GM21423 (cell line): Measurements from ENCODE around the gene ACSS1.

Source experiments
- ATAC-seq: cut with Tn5 transposase; IDR thresholded peaks from one replicate; pipeline ENCODE4 v1.9.1; 2021; ENCODE audit warnings: mild to moderate bottlenecking, moderate library complexity; ENCODE audit not compliant: unreplicated experiment

The ACSS1 gene

GRCh38 chr20:25032478-25033264 lies 25.3 kb downstream of the ACSS1 start:
- no peak for ATAC-seq

DNA sequence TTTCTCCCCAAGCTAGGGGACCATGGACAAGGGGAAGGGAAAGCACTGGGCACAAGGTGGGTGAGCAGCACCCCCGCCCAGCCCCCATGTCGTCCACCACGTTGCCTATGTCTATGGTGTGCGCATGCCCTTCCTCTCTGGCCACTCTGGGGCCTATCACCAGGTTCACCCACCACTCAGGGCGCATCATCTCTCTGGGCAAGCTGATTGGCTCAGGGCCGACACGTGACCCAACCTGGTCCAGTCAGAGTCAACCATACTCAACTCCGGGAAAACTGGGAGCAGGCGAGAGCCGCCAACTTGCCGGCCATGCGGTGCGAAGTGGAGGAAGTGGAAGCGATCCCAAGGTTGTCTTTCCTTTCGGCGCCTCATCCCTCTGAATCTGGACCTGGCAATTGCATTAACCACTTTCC lies 25.9 kb downstream of the ACSS1 start:
- no peak for ATAC-seq

- no peak for ATAC-seq
Measured at GRCh38 chr20:25031241-25031640, 26.7 kb downstream of the ACSS1 start.

- ATAC-seq = no peak
Measured at GRCh38 chr20:25030649-25031207, 27.2 kb downstream of the ACSS1 start.

DNA sequence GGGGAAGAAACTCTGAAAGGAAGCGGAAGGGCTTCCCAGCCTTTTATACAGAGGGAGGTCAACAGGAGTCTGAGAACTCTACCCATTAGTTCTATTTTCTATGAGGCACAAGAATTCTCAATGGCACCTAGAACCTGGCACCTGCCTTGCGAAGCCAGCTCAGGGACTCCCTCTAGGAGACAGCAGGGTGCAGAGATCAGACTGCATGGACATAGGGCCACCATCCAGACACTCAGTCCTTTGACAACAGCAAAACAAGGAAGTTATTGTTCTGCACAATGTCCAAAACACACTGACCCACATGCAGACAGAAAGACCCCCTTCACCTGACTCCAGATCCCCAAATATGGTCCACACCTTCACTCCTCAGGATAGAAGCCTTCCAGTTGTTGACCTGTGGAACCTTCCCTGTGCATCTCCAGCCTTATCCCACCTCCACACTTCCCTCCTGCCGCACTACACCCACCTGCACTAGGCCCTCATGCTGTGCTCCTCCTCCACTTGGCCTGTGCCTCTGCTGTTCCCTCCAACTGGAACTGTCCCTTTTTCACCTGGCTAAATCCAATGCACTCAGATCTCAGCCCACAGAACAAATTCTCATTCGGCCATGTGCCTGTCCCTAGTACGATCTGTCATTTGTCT lies 27.8 kb downstream of the ACSS1 start:
- no peak for ATAC-seq

DNA sequence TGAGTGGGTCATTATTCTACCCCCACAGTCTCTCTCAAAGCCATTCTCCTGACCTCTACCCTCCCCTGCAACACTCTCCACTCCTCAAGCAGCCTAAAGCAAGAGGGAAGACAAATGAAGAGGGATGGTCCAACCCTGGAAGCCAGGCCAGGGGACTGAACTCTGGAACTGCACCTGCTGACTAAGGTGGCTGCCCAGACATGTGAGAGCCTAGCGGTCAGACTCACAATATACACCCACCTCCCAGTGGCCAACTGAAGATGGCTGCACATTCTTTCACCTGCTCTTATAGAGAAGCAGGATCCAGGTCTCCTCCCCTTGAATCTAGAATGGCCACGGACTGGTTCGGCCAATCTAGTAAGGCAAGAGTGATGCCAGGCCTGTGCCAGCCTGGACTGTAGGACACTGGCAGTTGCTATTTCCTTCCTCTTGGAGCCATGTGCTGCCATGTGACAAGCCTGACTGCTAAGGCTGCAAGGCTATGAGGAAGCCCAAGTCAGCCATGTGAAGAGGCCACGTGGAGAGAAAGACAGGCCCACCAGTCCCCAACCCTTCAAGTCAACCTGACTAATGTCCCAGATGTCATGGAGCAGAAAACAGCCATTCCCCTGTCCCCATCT lies 31.8 kb downstream of the ACSS1 start:
- no peak for ATAC-seq

- ATAC-seq = no peak
Measured at GRCh38 chr20:25025091-25025861, 32.7 kb downstream of the ACSS1 start.

DNA sequence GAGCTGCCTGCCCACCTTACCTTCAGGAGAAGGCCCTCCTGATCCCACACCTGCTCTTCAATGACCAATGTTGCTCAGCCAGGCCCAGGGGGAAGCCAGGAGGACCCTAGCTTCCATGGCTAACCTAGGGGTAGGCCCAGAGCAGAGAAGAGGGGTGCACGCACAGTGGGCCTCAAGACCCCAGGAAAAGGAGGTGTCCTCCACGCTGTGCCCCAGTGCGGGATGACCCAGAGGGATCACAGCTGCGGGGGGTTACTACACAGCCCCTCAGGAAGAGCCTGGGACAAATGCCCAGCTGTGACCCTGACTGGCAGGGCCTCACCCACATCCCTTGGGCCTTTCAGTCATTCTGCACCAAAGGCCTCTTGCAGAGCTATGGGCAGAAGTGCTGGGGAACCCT lies 33.8 kb downstream of the ACSS1 start:
- no peak for ATAC-seq

- no peak for ATAC-seq
Measured at GRCh38 chr20:25023356-25023755, 34.6 kb downstream of the ACSS1 start.

DNA sequence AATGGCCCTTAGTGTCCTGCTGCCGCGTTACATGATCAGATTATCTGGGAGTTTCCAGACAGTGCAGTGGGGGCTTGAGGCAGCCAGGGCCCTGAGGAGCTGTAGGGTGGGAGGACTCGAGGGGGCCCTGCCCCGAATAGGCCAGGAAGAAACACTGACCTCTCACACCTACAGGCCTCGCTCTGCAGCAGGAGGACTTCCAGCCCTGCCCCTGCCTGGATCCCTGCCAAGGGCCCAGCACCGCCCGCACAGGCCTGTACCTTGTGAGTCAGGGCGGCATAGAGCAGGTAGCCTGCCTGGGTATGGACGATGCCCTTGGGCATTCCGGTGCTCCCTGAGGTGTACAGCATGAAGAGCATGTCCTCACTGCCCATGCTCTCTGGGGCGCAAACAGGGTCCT lies 35.3 kb downstream of the ACSS1 start:
- ATAC-seq = no peak

DNA sequence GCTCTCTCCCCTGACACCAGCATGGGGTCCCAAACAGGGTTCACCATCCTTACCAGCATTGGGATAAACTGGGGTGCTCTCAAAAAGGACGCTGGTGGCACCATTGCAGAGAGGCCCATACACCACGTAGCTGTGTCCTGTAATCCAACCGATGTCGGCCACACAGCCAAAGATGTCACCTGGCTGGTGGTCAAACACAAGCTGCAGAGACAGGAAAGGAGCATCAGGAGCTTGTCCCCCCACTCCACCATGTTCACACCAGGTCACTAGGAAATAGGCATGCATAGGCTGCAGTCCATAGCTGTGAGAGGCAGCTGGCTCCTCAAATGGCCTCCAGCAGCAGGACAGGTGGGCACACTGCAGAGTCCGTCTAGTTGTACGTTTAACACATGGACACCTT lies 36.6 kb downstream of the ACSS1 start:
- ATAC-seq = no peak

- ATAC-seq = no peak
Measured at GRCh38 chr20:25020901-25021301, 37.0 kb downstream of the ACSS1 start.

DNA sequence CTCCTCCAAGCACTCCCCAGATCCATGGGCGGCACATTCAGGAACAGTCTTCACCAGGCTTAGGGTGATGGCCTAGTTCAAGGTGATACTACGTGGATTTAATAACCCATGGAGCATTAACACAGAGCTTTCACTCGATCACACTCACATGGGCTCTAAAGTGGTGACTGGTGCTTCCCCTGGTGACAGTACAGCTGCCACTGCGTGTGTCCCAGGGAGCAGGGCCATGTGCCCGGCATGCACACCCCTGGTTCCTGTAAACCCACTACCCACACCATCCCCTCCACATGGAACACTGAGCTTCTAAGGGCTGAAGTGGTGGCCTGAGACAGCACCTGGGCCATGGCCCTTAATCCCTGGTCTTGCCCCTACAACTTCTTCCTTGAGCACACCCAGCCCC lies 37.6 kb downstream of the ACSS1 start:
- ATAC-seq = no peak

GRCh38 chr20:25019381-25020155 lies 38.4 kb downstream of the ACSS1 start:
- no peak for ATAC-seq

DNA sequence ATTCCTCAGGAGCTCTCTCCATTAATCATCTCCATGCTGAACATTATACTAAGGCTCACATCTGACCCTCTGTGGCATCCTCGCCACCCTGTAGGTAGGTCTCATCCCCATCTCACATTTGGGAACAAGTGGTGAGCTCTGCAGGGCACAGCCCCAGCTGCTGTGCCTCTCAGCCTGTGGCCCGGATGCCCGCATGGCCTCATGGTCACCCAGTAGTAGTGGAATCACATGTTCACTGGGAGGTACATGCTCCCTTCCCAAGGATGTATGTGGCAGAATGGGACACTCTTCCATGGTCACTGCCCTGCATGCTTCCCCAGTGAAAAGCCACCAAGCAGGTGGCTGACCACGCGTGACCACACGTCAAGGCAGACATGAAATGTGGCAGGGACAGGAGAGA lies 39.1 kb downstream of the ACSS1 start:
- ATAC-seq = no peak

DNA sequence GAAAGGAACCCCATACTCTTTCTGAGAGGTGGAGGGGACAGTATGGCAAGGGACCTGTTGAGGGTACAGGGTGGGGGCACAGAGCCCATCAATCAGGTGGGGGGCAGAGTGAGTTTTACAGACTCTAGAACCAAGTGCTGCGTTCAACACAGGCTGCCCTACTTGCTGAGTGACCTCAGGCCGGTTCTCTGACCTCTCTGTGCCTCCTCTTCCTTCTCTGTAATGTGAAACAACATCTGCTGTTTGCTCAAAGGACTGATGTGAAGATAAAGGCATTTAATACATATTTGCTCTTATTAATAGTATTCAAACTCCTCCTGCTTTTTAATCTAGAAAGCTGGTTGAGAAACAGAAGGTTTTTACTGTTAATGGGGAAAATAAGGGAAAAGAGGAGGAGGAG lies 39.5 kb downstream of the ACSS1 start:
- ATAC-seq = no peak

- no peak for ATAC-seq
Measured at GRCh38 chr20:25017257-25017803, 40.6 kb downstream of the ACSS1 start.

DNA sequence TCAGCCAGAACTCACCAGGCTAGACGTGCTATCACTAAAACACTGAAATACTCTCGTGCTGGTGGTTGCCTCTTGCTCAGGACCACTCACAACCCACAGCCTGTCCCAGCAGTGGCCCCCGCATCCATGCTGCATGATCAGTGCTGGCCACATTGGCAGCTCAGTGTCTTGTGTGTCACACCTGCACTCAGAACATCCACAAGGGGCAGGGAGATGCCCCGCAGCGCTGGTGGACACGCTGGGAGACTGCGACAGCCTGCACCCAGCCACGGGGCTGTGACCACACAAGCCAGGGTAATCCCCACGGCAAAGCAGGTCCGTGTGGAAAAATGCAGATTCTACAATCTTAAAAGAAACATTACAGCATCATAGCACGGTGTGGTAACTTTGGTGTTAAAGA lies 41.5 kb downstream of the ACSS1 start:
- no peak for ATAC-seq

DNA sequence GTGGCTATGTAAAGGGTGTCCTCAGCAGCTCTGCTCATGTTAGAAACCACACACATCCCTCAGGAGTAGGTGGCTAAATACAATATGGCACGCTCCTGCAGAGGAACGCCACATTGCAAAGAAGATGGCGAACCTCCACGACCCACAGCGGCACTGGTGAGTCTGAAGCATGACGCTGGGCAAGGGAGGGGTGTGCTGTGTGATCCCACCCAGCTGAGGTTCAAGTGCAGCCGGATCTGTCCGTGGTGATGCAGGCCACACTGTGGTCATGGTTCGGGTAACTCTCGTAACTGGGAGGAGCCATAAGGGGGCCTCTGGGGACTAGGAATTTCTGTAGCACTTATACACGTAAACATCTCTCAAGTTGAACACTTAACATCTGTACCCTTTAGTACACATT lies 42.0 kb downstream of the ACSS1 start:
- ATAC-seq = no peak

DNA sequence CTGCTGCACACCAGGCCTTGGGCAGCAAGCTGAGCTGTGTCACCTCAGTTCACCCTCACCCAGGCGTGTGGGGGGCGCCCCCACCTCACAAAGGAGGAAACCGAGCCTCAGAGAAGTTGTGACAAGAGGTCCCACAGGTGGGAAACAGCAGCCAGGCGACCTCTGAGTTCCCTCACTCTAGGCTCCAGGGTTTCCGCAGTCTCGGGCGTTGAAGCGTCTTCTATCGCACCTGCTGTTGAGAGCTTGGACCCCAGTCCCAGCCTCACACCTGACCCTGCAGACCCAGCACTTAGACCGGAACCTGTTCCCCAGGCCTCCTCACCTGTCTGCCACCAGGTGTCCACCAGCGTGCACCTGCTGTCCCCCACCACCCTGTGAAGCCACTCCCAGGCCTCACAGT lies 43.1 kb downstream of the ACSS1 start:
- ATAC-seq = no peak
